Dedifferentiated amniotic fluid mesenchymal stem cell (primary cell): ENCODE measurements around the gene CAST.

Source experiments
- DNase-seq: peaks from one replicate; pipeline ENCODE4 v3.0.0-alpha.2; 2016; ENCODE audit errors: extremely low spot score

The CAST gene

GRCh38 chr5:96671441-96671840 lies 9.3 kb downstream of the CAST start:
- DNase-seq, result no peak

DNA sequence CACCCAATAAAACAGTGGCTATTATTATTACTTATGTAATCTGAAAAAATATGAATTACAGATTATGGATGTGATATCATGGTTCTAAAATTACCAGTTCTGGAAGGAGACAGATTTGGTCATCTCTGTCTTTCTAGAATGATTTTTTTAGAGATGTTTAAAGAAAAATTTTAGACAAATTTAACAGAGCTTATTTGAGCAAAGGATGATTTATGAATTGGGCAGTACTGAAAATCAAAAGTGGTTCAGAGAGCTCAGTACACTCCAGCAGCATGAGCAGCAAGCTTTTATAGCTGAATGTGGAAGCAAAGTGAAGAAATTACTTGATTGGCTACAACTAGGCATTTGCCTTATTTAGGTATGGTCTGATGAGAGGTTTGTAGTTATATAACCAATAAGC lies 11.0 kb downstream of the CAST start:
- DNase-seq, result no peak

GRCh38 chr5:96675882-96676281 lies 13.7 kb downstream of the CAST start:
- DNase-seq, result no peak

- DNase-seq, result no peak
Measured at GRCh38 chr5:96677496-96677895, 15.3 kb downstream of the CAST start.

DNA sequence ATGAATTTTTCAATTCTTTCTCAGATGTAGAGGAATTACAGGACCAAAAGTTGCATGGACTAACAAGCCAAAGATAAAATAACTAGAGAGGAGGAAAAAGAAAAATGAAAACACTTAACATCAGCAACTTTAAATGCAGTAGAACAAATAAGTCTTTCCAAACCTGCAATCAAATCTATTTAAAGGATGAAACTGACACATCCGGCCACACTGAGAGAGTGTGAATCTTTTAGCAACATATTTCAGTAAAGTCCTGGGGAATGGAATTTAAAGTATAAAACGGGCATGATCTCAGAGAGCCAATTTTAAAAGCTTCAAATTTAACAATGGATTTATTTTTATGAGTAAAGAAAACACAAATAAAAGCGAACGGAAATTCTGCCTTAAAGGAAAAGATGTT lies 17.1 kb downstream of the CAST start:
- no peak for DNase-seq

DNA sequence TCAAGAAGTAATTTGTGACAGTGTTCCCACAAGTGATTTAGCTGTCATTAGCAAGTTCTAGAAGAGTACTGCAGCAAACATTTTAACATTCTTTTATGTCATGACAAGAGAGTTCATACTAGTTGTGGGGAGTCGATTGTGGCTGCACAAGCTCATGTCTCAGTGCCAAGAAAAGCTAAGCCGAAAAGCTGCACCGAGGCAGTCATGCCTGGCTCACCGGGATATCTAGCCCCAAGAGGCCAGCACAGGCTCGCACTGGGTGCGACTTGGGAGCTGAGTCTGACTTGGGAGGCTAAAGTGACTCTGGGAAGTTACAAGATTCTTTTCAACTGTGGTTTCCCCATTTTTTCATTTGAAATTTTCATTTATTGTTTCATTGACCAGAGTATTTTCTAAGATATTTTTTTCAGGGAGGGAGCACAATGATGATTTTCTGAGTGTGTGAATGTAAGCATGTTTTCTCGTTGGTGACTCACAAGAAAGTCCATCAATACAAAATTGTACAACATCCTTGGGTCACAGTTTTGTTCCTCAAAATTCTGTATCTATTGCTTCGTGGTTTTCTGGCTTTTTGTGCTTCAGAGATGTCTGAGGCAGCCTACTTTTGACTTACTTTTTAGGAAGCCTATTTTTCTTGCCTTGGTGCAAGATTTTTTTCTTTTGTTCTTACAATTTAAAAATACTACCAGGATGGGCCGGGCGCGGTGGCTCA lies 18.7 kb downstream of the CAST start:
- no peak for DNase-seq

- DNase-seq, result no peak
Measured at GRCh38 chr5:96683392-96683791, 21.2 kb downstream of the CAST start.

DNA sequence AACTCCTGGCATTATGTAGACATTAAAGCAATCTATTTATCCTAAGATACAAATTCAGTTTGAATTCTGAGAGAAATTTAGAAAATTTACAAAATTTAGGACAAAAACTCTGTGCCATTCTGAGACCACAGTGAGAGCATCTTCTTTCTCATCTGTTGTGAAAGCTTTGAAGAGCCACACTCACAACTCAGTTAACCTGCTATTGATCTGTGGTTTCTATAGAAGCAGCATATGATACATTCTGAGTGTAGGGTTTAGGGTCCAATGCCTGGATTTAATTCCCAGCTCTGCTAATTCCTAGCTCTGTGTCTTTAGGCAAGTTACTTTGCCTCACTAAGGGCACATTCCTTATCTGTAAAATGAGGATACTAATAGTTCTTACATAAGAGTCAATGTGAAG lies 21.6 kb downstream of the CAST start:
- DNase-seq, result no peak

- DNase-seq, result no peak
Measured at GRCh38 chr5:96687080-96687479, 24.9 kb downstream of the CAST start.

DNA sequence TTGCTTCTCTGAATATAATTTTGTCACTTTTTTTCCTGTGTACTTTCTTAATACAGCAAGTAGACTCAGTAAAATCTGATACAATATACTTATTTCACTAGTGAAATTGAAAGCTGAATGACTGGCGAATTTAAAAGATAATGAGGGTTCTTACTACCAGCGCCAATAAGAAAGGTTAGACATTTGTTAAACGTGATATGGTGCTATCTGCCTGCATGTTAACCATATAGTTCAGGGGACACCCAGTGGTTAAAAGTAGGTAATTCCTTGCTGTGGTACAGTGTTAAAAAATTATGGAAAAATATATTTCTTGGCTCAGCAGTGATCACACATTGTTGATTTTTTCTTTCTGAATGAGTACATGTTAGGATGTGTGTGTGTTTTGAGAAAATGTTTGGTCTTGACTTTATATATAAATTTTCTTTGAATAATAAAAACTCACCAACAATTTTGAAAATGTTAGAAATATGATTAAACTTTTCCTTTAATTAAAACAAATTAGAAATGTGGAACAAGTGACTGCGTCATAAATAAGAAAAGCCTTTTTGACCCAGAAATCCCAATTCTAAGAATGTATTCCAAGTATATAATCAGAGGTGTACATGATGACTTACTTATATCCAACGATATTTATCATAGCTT lies 25.8 kb downstream of the CAST start:
- peak; percentile 38 for DNase-seq

DNA sequence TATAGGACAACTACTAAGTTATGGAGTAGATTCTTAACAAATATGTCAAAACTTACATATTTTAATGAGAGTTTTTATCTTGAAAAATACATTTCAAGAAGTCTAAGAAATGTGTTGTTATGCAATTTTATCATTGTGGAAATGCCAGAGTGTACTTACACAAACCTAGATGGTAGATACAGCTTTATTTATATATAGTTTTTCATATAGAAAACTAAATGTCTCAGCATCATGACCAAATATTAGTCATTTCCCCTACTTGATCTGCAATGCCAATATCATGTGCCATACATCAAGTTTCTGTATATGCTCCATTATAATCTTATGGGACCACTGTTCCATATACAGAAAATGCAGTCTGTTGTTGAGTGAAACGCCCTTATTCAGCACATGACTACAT lies 28.7 kb downstream of the CAST start:
- DNase-seq, result no peak

- DNase-seq, result peak; percentile 84
Measured at GRCh38 chr5:96691503-96692303, 29.5 kb downstream of the CAST start.

GRCh38 chr5:96692441-96692840 lies 30.3 kb downstream of the CAST start:
- DNase-seq, result peak; percentile 42

- no peak for DNase-seq
Measured at GRCh38 chr5:96699186-96699820, 37.1 kb downstream of the CAST start.

DNA sequence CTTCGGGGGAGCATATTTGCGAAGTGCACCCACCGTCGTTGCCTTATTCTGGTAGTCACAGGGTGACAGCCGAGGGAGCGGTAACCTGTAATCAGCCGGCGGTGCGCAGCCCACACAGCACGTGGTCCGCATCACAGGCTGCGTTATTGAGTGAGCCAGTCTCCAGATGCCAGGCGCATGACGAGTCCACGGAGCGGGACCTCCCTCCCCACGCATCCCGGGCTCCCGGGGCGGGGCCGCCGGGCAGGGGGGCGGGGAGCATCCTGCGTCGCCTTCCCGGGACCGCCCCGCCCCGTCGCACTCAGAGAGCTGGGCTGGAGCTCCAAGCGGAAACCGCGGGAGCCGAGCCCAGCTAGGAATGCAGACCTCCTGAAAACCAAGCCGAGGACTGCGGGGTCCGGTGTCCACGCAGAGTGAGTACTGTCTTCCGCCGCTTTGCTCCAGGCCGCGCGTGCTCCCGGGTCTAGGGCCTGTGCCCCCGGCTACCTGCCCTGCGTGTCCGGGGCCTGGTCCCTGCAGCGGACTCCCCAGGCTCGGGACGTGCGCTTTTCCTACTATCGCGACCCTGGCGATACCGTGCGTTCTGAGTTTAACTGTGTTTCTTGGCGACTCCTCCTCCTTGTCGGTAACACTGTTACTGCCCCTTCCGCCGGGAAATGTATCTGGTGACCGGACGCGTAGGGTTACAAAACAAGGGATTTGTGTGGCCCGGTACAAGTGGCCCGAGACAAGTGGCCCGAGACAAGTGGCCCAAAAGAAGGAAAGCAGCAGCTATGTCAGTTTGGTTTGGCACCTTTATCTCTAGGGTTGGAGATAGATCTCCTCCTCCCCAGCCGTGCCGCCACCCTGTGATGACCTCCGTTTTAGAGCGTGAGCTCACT lies 40.6 kb downstream of the CAST start:
- DNase-seq, result peak; percentile 96

DNA sequence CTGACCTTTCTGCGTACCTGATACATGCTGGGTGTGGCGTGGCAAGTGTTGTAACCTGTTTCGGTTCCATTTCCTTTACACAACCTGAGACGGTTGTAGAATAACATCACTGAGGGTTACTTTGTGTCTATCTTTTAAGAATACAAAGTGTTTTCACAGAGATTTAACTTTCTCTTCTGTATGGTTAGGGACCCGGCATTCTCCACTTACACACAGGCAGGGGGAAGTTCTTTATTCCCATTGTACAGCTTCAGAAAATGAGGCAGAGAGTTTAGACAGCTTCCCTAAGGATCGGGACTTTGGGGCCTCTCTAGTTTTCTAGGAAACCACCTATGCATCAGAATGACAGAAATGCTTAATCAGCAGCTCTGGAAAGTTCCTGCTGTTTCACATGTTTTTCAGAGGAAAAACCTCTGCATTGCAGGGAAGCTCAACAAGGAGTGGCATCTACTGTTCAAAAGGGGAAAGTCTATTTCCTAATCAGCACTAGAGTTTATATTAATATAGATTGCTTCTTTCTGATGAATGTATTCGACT lies 41.3 kb downstream of the CAST start:
- no peak for DNase-seq

- no peak for DNase-seq
Measured at GRCh38 chr5:96703995-96704394, 41.8 kb downstream of the CAST start.

DNA sequence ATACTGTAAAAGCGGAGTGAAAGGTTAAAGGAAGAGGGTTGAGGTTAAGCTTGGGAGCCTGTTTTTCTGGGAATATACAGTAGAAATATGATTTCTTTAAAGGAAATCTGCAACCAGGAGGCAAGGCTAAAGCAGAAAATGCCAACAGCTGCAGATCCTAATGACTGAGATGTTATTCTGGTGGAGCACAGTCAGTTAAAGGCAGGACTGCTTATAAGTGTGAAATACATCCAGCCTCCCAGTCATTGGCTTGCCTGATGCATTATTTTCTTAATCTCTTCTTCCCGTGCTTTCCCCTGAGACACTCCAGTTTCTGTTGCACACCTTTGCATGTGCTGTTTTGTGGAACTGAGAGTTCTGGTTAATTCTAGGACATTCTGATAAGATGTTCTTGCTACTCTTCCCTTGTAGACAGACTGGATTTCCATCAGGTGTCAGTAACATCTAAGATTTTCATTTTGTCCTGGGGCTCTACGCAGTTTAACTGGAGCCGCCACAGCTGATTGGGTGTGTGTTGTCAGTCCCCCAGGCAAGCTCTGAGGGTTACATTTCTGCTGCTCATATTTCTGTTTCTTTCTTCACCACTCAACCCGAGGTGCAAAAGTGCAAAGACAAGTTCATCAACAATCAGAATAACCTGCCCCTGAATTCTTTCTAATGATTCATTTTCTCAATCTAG lies 44.4 kb downstream of the CAST start:
- DNase-seq, result no peak

GRCh38 chr5:96708600-96708999 lies 46.4 kb downstream of the CAST start:
- no peak for DNase-seq

GRCh38 chr5:96709152-96709821 lies 47.1 kb downstream of the CAST start:
- DNase-seq, result peak; percentile 71
